Mesodermal cell (in vitro differentiated cells): ENCODE data around the gene HTRA3.

ENCODE experiments used
- H3K27ac ChIP-seq: 2 replicates; pipeline ENCODE4 v1.7.0; 2013; ENCODE audit warnings: mild to moderate bottlenecking, low read depth, low read length, moderate library complexity; ENCODE audit not compliant: severe bottlenecking
- H3K36me3 ChIP-seq: 2 replicates; pipeline ENCODE4 v1.7.1; 2013; ENCODE audit warnings: mild to moderate bottlenecking, low read length, moderate library complexity; ENCODE audit not compliant: control insufficient read depth, insufficient read depth
- H3K4me1 ChIP-seq: one replicate; pipeline ENCODE4 v1.7.1; 2013; ENCODE audit warnings: mild to moderate bottlenecking, low read length; ENCODE audit not compliant: insufficient read depth, control insufficient read depth, poor library complexity, severe bottlenecking
- H3K4me3 ChIP-seq: 2 replicates; pipeline ENCODE4 v1.7.0; 2013; ENCODE audit warnings: low read length, control low read depth, mild to moderate bottlenecking; ENCODE audit not compliant: insufficient read depth, poor library complexity, severe bottlenecking; ENCODE audit errors: extremely low read depth
- H3K9me3 ChIP-seq: 2 replicates; pipeline ENCODE4 v1.7.1; 2013; ENCODE audit warnings: mild to moderate bottlenecking, low read length, moderate library complexity; ENCODE audit not compliant: control insufficient read depth
- WGBS, 2 experiments: methylation state at CpG; one replicate each; pipeline ENCODE4 v1.1.5; 2013; ENCODE audit warnings: missing lambda C conversion rate in 2 of 2; ENCODE audit not compliant: insufficient coverage in 2 of 2; 5-methylcytosine and 5-hydroxymethylcytosine counted together

HTRA3 gene

DNA sequence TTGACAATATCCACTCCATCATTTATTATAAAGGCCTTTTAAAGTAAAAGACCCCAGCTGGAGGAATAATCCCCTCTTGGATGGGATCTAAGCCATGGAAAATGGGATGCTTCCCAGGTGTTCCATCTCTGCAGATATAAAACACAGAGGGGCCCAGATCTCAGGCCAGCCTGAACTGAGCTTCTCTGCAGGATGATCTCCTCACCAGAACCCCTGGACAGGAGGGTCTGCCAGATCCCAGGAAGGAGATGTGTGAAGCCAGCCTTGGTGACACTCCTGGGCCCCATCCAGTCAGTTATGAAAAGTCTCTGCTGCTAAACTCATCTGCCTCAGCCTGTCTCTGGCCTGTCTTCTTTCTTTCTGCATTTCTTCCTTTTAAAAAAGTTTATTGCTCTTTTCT is 56.7 kb downstream of the HTRA3 start:
- H3K4me3 ChIP-seq, result no peak overlapping the region
- no peak overlapping the region for H3K27ac ChIP-seq
- no peaks in the 10 kb centered on the region for H3K36me3 ChIP-seq
- peaks cover 10% of the 10 kb centered on the region for H3K9me3 ChIP-seq
- peaks cover 3% of the 10 kb centered on the region for H3K4me1 ChIP-seq

DNA sequence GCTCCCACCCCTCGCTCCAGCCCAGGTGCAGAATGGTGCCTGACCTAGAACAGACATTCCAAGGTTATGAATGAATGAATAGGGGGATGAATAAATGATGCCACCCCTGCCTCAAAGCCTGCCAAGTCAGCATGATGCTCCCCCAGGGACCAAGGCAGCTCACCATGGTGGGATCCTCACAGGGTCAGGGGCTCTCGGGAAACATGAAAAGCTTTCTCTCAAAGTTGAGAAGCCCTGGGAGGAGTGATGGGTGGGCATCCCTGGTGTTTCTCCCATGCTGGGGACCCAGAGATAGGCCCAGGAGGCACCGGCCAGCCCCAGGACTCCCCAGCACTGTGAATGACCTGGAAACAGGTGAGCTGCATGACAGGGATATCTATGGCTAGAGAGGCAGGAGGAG is 58.9 kb downstream of the HTRA3 start:
- no peaks in the 10 kb centered on the region for H3K36me3 ChIP-seq
- no peak overlapping the region for H3K4me3 ChIP-seq
- no peak overlapping the region for H3K27ac ChIP-seq
- WGBS, 2 experiments, result 100% methylated on average over 1 to 2 of the region's 3 CpGs
- H3K4me1 ChIP-seq, result peaks cover 3% of the 10 kb centered on the region
- H3K9me3 ChIP-seq, result peaks cover 5% of the 10 kb centered on the region

DNA sequence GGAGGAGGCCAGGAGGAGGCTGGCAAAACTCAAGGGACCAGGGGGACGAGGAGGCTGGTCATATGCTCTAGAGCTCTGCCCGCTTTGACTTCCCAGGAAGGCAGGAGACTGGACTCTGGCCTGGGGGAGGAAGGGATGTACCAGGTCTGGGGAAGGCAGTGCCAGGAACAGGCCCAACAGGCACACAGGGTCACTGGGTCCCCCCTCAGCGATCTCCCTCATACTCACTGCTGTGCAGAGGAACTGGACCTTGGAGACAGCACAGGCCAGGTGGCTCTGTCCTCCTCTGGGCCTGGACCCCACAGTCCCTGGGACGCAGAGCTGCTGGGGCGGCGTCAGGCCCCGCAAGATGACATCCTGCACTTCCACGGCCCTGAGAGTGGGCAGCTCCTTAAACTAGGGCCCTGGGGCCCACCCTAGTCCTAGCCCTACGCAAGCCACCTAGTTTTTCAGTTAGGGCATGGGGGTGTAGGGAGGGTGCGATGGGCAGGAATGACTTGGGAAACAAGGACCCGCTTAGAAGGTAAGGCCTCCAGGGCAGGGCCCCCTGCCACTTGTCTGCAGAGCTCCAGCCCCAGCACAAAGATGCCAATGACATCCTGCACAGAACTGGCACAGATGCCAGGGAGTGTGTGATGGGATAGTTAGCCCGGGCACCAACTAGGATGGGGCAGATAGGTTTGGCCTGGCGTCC is 59.5 kb downstream of the HTRA3 start:
- H3K36me3 ChIP-seq, result no peaks in the 10 kb centered on the region
- H3K9me3 ChIP-seq, result no peaks in the 10 kb centered on the region
- no peak overlapping the region for H3K4me3 ChIP-seq
- 72 to 82% methylated on average over 10 to 12 of the region's 13 CpGs for WGBS, 2 experiments
- H3K27ac ChIP-seq, result no peak overlapping the region
- H3K4me1 ChIP-seq, result peaks cover 3% of the 10 kb centered on the region

DNA sequence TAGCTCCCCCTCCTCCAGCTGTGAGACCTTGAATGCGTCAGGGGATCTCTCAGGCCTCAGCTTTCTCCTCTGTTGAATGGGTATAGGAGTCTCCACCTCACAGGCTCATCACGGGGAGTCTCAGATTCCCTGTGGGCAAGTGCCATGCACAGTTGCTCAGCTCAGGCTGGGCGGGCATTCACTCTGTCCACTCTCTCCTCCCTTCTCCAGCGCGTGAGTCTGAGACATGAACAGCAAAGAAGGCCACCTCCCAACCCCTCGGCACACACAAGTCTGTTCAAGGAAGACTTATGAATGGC is 60.0 kb downstream of the HTRA3 start:
- 69 to 92% methylated on average over 2 to 5 of the region's 6 CpGs for WGBS, 2 experiments
- Histone ChIP-seq H3K9me3 (no peaks in the 10 kb centered on the region), H3K27ac (no peak overlapping the region)

DNA sequence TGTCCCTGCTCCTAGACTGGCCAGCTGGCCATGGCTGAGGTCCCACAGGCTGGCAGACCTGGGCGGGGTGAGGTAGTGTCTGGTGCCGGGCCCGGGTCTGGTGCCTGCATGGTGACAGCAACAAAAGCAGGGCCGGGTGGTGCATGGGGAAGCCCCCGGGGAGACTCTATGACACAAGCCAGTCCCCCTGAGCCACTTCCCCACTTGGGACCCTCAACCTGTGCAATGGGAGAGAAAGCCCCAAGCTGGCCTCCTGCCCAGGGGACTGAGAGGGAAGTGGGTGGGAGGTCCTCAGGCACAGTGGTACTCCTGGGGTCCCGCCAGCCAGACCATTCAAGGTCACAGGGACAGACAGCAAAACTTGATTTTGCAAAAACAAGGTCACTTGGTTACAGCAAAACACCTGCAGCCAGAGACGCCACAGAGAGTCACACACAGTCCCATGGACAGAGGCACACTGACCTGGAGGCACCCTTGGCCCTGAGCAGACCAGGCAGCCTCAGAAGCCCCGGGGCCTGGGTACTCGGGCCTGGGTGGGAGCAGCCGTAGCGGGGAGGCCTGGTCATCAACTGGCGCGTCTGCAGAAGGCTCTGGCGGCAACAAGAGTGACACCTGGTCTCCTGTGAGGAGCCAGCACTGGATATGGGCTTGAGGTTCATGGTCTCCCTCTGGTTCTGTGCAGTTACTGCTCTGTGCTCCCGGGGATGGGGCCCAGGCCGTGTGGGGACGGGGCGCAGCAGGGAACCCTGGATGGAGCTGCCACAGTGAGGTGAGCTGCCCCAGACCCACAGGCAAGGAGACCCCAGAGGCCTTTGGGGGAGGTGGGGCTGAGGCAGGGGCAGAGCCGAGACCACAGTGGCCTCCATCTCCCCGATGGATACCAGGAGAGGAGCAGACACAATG is 60.6 kb downstream of the HTRA3 start:
- H3K27ac ChIP-seq, result no peak overlapping the region
- peaks cover 3% of the 10 kb centered on the region for H3K4me1 ChIP-seq
- 91 to 96% methylated on average over 16 to 20 of the region's 20 CpGs for WGBS, 2 experiments
- no peaks in the 10 kb centered on the region for H3K9me3 ChIP-seq
- no peak overlapping the region for H3K4me3 ChIP-seq
- no peaks in the 10 kb centered on the region for H3K36me3 ChIP-seq

More for the DNA sequence above, 60.0 kb downstream of the HTRA3 start:
- Histone ChIP-seq H3K4me1 (peaks cover 3% of the 10 kb centered on the region), H3K36me3 (no peaks in the 10 kb centered on the region), H3K4me3 (no peak overlapping the region)

DNA sequence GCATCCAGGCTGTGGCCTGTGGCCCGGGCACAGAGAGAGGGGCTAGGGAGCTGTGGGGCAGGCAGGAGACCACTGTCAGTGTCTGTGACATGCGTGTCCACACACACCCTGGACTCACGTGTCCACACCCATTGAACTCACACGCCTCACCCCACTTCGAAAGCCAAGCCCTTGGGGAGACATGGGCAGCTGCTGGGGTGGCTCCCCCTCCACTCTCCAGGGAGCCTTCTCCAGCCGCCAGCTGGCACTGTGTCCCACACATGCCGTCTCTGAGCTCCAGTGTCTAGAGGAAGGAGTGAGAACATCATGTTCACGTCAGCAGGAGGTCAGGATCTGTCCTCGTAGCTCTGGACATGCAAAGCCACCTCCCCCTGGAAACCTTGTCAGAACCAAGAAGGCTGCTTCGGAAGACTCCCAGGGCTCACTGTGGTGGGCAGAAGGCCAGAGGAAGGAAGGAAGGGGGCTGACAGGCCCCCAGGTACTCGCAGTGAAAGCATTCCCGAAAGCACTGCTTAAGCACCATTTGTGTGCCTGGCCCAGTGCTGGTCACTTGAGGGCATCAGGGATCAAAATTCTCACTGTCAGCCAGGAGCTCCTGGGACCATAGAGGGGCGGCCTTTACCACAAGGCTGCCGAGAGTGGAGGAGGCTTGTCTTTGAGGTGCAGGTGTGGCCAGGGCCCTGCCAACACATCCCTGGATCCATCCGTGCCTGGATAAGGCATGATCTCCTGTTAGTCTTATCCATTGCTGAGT is 61.4 kb downstream of the HTRA3 start:
- H3K9me3 ChIP-seq, result no peaks in the 10 kb centered on the region
- H3K4me3 ChIP-seq, result no peak overlapping the region
- WGBS, 2 experiments, result 90 to 97% methylated on average over 13 to 14 of the region's 15 CpGs
- no peaks in the 10 kb centered on the region for H3K4me1 ChIP-seq
- no peaks in the 10 kb centered on the region for H3K36me3 ChIP-seq
- H3K27ac ChIP-seq, result no peak overlapping the region

DNA sequence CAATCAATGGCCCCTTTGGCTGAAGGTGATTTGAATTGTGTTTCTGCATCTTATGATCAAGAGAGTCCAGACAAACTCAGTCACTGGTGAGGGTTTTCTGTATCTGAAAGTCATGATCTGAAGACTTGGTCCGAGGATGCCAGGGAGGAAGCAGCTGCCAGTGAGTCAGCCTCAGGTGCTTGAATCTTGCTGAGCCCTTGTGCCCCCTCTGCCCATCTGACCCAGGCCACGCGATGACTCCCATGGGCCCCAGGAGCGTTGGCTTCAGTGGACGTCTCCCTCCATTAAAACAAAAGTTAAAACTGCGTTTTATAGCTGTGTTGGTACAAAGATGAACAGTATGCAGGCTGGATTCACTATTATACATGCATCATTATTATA is 62.0 kb downstream of the HTRA3 start:
- no peaks in the 10 kb centered on the region for H3K4me1 ChIP-seq
- H3K36me3 ChIP-seq, result no peaks in the 10 kb centered on the region
- no peak overlapping the region for H3K4me3 ChIP-seq
- 98 to 100% methylated on average over 1 to 4 of the region's 6 CpGs for WGBS, 2 experiments
- H3K27ac ChIP-seq, result no peak overlapping the region
- H3K9me3 ChIP-seq, result peaks cover 3% of the 10 kb centered on the region

DNA sequence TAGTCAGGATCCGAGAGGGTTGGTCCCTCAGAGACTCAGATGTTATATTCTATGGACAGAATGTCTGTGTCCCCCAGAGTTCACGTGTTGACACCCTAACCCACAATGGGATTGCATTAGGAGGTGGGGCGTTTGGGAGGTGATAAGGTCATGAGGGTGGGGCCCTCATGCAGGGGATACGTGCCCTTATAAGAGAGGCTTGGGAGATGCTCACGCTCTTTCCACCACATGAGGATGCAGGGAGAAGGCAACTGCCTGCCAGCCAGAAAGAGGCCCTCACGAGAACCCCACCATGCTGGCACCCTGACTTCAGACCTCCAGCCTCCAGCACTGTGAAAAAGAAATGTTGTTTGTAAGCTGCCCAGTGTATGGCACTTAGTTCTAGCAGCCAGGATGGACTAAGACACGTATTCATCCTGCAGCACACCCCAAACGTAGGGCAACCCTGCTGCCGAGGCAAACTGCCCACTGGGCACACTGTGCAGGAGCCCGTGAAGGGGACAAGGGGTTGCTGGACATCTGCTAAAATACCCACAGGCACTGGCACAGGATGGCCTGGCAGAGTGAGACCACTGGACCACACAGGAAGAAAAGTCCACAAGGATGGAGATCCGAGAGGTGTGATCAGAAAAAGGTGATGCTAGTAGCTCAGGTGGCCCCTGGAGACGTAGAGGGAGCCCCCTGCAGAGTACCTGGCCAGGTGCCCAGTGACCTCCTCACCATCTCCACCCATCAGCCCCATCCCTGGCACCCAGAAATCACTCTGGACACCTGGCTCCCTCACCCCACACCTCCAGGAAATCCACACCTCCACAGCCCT is 62.7 kb downstream of the HTRA3 start:
- H3K9me3 ChIP-seq, result peaks cover 7% of the 10 kb centered on the region
- H3K36me3 ChIP-seq, result no peaks in the 10 kb centered on the region
- WGBS, 2 experiments, result 84 to 92% methylated on average over 7 to 8 of the region's 12 CpGs
- H3K4me3 ChIP-seq, result no peak overlapping the region
- H3K4me1 ChIP-seq, result no peaks in the 10 kb centered on the region
- H3K27ac ChIP-seq, result no peak overlapping the region

DNA sequence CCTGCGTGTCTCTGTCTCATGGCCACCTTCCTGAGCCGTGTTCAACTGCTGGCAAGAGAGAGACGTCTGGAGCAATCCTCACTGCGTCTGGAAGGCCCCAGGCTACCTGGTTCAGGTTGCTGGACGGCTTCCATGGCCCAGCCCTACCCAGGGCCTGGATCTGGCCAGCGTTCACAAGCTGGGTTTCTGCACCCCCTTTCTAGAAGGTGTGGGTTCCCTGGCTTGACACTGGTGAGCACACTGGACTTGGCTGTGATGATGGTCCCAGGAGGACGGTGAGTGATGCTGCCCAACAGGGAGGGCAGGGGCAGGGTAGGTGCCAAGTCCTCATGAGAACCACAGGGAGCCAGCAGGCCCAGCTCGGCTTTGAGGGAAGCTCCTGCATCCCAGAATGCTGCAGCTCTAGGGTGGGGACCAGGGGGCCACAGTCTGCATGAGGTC is 63.4 kb downstream of the HTRA3 start:
- Histone ChIP-seq H3K4me3 (no peak overlapping the region), H3K27ac (no peak overlapping the region), H3K36me3 (no peaks in the 10 kb centered on the region), H3K4me1 (no peaks in the 10 kb centered on the region), H3K9me3 (peaks cover 7% of the 10 kb centered on the region)
- 85 to 88% methylated on average over 7 to 8 of the region's 8 CpGs for WGBS, 2 experiments

DNA sequence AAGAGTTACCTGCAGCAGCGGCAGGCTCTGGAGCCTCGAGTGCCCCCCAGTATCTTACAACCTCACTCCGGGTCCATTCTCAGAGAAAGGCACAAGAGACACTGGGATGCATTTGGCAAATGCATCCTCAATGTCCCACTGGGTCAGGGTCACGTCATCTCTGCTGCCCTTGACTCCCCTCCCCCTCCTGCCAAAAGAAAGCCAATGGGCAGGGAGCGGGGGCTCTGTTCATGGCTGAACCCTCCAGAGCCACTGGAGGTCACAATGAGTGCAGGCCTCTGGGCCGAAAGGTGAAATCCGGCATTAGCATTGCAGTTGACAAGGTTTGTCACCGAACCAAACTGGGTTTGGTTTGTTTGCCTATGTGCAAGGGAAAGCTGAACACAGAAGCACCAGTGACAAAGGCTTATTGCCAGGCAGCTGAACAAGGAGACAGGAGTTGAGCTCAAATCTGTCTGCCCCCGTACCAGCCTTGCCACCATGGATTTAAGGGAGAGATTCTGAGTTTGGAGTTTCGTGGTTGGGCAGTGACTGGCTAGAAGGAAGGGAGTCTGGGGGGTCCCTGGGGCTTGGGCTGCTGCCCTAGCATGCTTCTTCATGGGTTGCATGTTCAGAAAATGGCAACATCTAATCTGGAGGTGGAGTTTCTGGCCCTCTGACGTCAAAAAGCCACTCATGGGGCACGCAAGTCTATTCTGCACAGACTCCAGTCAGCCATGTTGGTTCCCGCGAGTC is 64.3 kb downstream of the HTRA3 start:
- no peaks in the 10 kb centered on the region for H3K36me3 ChIP-seq
- no peaks in the 10 kb centered on the region for H3K4me1 ChIP-seq
- H3K9me3 ChIP-seq, result peaks cover 7% of the 10 kb centered on the region
- H3K27ac ChIP-seq, result no peak overlapping the region
- WGBS, 2 experiments, result 80 to 82% methylated on average over 12 to 13 of the region's 14 CpGs
- no peak overlapping the region for H3K4me3 ChIP-seq
